ENCODE results near the gene VPS39. TPM values are rescaled to one million over a fixed set of nuclear protein-coding genes. Genes with fewer than 3 reads are reported as not detected.

Gene VPS39
- polyA plus RNA-seq, 4 donors, result 54.2 to 87.2 (median 69.1) TPM

GRCh38 chr15:42201801-42202200 lies 6.3 kb downstream of the VPS39 start:
- no peak for DNase-seq (ENCODE audit: low read depth in 4 of 4, low spot score in 2 of 4)

DNA sequence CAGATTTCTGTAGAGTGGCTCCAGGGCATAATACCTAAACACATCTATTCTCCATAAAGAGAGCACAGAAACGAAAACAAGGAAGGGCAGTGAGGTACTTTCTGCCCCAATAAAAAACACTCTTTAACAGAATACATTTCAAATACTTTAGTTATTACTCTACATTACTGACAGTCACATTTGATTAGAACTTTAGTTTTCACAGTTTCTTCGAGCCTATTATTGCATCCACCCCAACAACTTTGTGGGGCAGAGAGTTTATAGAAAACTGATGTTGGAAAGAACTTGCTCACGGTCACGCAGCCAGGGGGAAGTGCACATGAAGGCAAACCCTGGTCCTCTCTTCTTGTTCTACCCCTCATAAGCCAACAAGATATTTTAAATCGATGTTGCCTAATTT lies 9.0 kb downstream of the VPS39 start:
- DNase-seq (ENCODE audit: low read depth in 4 of 4, low spot score in 2 of 4), result no peak

- no peak for DNase-seq (ENCODE audit: low read depth in 4 of 4, low spot score in 2 of 4)
Observed at GRCh38 chr15:42198516-42198915, 9.6 kb downstream of the VPS39 start.

DNA sequence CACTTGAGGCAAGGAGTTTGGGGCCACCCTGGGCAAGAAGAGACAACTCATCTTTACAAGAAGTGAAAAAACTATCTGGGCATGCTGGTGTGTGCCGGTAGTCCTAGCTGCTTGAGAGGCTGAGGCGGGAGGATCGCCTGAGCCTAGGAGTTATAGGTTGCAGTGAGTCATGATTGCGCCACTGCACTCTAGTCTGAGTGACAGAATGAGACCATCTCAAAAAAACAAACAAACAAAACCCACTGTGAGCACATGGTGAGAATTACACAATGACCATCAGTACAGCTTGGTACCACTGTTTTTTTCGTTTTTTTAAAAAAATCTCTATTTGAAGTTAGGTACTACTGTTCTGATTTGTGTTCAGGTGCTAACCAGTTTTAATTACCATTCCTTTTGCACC lies 13.6 kb downstream of the VPS39 start:
- DNase-seq (ENCODE audit: low read depth in 4 of 4, low spot score in 2 of 4), result no peak

GRCh38 chr15:42193383-42193782 lies 14.7 kb downstream of the VPS39 start:
- no peak for DNase-seq (ENCODE audit: low read depth in 4 of 4, low spot score in 2 of 4)

DNA sequence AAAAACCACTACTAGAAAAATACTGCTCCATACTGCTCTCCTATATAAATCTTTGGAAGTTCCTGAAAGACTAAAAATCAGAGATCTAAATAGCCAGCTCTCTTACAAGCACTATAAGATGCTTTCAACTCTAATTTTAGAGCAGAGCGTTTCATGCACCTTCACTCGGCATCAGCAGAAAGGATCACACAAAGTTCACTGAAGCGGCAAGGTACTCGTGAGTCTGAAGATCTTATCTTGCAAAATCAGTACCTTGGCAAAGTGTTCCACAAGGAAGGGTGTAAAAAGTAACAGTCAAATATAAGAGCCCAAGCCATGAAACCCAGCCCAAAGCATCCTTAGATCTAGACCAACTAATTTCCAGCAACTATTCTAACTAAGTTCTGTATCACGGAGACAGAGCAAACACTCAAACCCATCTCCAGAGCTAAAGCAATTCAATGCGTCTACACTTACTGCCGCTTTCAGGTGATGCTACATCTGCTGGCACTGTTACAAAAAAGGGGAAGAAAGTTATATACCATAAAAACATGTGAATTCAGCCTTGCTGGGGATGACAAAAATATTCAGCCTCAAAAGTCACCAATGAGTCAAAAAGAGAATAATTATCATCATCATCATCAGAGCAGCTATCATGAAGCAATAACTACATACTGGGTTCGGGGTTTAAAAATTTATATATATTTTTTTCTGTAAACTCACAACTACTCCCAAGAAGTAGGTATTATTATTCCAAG lies 16.3 kb downstream of the VPS39 start:
- DNase-seq (ENCODE audit: low read depth in 4 of 4, low spot score in 2 of 4), result no peak

DNA sequence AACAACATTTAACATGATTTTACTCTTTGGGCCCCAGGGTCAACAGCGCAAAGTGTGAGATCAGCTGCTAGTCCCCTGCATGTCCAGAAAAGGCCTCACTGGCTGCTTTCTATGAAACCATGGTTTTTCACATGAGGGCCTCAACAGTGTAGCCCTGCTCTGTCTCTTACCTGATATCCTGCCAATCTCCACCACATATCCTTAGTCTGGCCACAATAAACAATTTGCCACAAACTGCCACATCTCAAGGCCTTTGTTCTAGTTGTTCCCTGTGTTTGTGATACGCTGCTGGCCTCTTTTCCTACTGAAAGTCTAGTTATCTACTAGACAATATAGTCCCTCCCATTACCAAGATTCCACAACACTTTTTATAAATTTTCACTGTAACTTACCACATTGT lies 17.7 kb downstream of the VPS39 start:
- no peak for DNase-seq (ENCODE audit: low read depth in 4 of 4, low spot score in 2 of 4)

GRCh38 chr15:42185801-42186200 lies 22.3 kb downstream of the VPS39 start:
- DNase-seq (ENCODE audit: low read depth in 4 of 4, low spot score in 2 of 4), result no peak

DNA sequence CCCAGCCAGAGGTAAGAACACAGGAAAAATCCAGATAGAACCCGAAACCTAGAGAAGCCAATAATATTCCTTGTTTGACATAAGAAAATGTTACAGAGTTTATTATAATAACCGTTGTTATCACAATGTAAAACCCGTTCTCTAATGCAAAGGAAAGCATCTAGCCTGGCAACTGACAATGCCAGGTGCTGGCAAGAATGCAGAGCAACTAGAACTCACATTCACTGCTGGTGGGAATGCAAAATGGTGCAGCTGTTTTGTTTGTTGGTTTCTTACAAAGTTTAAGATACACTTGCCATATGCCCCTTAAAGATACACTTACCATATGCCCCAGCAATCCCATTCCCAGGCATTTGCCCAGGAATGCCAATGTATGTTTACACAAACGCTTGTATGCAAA lies 23.4 kb downstream of the VPS39 start:
- no peak for DNase-seq (ENCODE audit: low read depth in 4 of 4, low spot score in 2 of 4)

GRCh38 chr15:42184296-42184695 lies 23.8 kb downstream of the VPS39 start:
- DNase-seq (ENCODE audit: low read depth in 4 of 4, low spot score in 2 of 4), result no peak

- no peak for DNase-seq (ENCODE audit: low read depth in 4 of 4, low spot score in 2 of 4)
Observed at GRCh38 chr15:42182961-42183360, 25.1 kb downstream of the VPS39 start.

GRCh38 chr15:42182328-42182886 lies 25.7 kb downstream of the VPS39 start:
- DNase-seq (ENCODE audit: low read depth in 4 of 4, low spot score in 2 of 4), result no peak

DNA sequence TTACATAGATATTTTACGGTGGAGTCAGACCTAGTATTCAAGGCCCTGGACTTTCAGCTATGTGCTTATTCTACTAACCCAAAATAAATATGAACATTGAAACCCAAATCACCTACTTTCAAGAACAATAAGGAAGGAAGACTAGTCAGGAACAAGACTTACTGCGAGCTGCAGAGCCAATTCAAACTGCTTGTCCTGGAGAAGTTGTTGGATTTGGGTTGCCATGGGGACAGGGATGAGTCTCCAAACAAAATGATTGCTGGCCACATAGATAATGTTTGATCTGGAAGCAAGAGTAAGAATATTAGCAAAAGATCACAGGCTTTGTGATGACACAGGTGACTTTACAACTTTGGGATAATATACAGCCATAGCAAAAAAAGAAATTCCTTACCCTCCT lies 30.0 kb downstream of the VPS39 start:
- no peak for DNase-seq (ENCODE audit: low read depth in 4 of 4, low spot score in 2 of 4)

DNA sequence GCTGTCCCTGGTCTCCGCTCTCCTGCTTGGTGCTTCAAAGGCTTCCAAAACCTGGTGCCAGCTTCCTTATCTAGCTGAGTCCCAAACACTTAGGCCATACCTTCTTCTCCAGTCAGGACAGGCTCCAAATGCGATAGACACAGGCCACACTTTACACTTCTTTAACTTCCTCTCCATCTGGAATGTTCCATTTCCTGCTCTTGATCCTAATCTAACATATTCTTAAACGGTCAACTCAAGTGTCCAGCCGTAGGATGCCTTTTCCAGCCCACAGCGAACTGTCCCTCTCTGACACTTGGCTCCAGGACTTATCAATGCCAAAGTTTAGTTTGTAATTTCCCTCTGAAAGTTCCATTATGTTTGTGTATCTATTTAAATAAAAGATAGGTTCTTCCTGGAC lies 32.4 kb downstream of the VPS39 start:
- no peak for DNase-seq (ENCODE audit: low read depth in 4 of 4, low spot score in 2 of 4)

DNA sequence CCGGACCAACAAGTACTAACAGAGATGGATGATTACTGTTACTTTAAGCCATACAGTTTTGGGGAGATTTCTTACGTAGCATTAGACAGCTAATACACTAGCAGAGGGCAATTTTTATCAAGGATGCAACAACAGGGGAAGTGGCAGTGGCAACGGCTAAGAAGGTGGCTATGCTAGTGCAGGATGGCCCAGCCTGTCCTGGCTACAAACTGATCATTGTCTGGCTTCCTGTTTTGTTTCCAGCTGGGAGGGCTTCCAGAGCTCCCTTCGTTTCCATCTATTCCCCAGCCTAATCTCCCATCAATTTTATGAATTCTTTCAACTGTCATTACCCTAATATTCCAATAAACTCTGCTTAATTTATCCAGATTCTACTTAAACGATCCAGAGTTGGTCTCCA lies 35.6 kb downstream of the VPS39 start:
- no peak for DNase-seq (ENCODE audit: low read depth in 4 of 4, low spot score in 2 of 4)

DNA sequence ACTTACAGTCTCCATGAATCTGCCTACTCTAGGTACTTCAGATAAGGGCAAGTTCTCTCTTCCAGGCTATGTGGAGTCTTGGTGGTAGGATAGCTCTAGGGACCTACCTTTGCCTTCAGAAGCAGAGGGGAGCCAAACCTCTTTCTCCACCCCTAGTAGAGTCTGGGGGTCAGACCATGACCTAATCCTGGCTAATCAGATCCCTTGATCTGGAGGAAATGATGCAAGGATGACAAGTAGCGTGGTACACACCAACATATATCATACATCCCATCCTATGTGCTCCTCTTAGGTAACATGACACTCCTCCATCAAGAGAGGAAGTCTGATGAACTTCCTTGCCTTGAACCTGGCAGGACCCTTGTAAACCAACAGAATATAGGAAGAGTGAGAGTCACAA lies 36.3 kb downstream of the VPS39 start:
- DNase-seq (ENCODE audit: low read depth in 4 of 4, low spot score in 2 of 4), result no peak

GRCh38 chr15:42171122-42171521 lies 37.0 kb downstream of the VPS39 start:
- DNase-seq (ENCODE audit: low read depth in 4 of 4, low spot score in 2 of 4), result no peak

GRCh38 chr15:42166225-42166940 lies 41.7 kb downstream of the VPS39 start:
- no peak for DNase-seq (ENCODE audit: low read depth in 4 of 4, low spot score in 2 of 4)

- DNase-seq (ENCODE audit: low read depth in 4 of 4, low spot score in 2 of 4), result no peak
Observed at GRCh38 chr15:42165106-42165505, 43.0 kb downstream of the VPS39 start.

GRCh38 chr15:42163947-42164550 lies 44.1 kb downstream of the VPS39 start:
- no peak for DNase-seq (ENCODE audit: low read depth in 4 of 4, low spot score in 2 of 4)

- DNase-seq (ENCODE audit: low read depth in 4 of 4, low spot score in 2 of 4), result no peak
Observed at GRCh38 chr15:42163291-42163690, 44.8 kb downstream of the VPS39 start.

DNA sequence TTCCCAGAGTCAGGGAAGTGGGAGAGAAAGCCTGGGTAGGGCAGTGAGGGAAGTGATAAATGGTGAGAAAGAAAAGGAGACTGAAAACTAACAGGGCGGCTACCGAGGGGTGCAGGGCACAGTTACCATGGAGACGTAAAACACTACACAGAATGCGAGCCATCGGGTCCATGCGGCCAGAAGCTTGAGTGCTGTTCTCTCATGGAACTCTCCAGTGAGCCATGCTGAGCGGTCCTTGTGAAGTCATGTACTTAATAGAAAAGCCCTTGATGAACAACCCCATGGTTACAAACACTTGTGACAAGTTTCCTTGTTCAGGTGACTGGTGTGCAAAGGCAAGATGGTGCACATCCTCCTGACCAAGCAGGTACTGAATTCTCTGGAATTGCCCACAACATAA lies 48.0 kb downstream of the VPS39 start:
- DNase-seq (ENCODE audit: low read depth in 4 of 4, low spot score in 2 of 4), result no peak
